SKM-1 (cell line): ENCODE measurements around the gene CCN2.
"Not testable (repeated sequence)": the region's sequence is repeated elsewhere in the genome, so short reads cannot be mapped to it uniquely, and the experiment has no call there.

ENCODE experiments used
- DNase-seq: peaks from one replicate; lab custom pipeline; 2025; ENCODE audit not compliant: unreplicated experiment; lab: John Stamatoyannopoulos, UW

CCN2 gene

DNA sequence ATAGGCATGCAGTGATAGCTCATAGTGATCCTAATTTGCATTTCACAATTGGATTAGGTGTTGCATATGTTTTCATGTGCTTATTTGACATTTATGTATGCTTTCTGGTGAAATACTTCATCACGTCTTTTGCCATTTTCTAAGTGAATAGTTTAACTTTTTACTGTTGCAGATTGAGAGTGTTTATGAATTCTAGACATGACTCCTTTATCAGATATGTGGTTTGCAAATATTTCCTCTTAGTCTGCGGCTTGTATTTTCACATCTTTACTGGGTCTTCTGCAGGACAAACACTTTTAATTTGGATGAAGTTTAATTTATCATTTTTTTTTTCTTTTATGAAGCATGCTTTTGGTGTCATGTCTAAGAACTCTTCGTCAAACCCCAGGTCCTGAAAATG, 39.2 kb downstream of the CCN2 start:
- no peak for DNase-seq

GRCh38 chr6:131910956-131911355, 40.2 kb downstream of the CCN2 start:
- DNase-seq: no peak

GRCh38 chr6:131910219-131910589, 41.0 kb downstream of the CCN2 start:
- no peak for DNase-seq

- DNase-seq: peak; percentile 49
Measured at GRCh38 chr6:131909408-131910218, 41.6 kb downstream of the CCN2 start.

DNA sequence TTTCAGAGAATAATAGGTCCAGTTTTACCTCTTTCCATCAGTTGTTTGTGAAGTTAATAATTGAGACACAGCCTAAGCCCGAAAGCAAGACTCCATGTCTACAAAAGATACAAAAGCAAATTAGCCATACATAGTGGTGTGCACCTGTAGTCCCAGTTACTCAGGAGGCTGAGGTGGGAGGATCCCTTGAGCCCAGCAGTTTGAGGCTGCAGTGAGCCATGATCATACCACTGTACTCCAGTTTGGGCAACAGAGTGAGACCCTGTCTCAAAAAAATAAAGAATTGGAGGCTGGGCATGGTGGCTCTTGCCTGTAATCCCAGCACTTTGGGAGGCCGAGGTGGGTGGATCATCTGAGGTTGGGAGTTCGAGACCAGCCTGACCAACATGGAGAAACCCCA, 42.4 kb downstream of the CCN2 start:
- not testable (repeated sequence) for DNase-seq

DNA sequence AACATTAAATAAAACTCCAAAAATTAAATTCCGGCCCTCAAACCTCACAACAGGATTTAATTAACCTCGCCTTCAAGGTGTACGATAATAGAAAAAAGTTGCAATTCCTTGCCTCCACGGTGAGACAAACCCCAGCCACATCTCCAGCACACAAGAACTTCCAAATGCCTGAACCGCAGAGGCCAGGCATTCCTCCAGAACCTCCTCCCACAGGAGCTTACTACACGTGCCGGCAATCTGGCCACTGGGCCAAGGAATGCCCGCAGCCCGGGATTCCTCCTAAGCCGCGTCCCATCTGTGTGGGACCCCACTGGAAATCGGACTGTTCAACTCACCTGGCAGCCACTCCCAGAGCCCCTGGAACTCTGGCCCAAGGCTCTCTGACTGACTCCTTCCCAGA, 47.4 kb downstream of the CCN2 start:
- DNase-seq: not testable (repeated sequence)

DNA sequence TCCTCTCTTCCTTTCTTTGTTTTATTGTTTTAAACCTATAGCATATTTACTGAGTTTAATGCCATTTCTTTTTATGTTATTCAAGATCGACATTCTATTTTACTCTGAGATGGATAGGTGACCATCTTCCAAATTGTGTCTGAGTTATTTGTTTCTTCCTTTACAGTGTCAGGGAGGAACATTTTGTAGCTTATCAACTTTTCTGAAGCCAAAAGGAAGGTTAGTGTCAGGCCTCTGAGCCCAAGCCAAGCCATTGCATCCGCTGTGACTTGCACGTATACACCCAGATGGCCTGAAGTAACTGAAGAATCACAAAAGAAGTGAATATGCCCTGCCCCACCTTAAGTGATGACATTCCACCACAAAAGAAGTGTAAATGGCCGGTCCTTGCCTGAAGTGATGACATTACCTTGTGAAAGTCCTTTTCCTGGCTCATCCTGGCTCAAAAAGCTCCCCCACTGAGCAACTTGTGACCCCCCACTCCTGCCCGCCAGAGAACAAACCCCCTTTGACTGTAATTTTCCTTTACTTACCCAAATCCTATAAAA, 49.8 kb downstream of the CCN2 start:
- not testable (repeated sequence) for DNase-seq

GRCh38 chr6:131900231-131900630, 50.9 kb downstream of the CCN2 start:
- DNase-seq: no peak

- DNase-seq: no peak
Measured at GRCh38 chr6:131898718-131899117, 52.5 kb downstream of the CCN2 start.
